Measurements from ENCODE around the gene SIRPB2.

DNA sequence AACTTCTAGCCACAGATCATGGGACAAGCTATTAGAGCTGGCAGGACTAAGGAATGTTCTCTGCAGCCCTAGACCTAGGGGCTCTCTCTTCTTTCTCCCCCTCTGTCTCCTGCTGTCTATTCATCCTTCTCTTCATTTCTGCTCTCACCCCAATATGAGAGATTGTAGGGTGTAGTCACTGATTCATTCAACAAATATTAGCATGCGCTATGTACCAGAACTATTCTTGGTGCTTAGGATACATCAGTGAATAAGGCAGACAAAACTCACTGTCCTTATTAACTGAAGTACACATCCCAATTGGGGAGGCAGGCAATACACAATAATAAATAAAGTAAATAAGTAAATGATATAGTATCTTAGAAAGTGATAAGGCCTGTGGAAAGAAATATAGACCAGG lies 14.7 kb upstream of the SIRPB2 start:
- TF ChIP-seq, protein P1, sequence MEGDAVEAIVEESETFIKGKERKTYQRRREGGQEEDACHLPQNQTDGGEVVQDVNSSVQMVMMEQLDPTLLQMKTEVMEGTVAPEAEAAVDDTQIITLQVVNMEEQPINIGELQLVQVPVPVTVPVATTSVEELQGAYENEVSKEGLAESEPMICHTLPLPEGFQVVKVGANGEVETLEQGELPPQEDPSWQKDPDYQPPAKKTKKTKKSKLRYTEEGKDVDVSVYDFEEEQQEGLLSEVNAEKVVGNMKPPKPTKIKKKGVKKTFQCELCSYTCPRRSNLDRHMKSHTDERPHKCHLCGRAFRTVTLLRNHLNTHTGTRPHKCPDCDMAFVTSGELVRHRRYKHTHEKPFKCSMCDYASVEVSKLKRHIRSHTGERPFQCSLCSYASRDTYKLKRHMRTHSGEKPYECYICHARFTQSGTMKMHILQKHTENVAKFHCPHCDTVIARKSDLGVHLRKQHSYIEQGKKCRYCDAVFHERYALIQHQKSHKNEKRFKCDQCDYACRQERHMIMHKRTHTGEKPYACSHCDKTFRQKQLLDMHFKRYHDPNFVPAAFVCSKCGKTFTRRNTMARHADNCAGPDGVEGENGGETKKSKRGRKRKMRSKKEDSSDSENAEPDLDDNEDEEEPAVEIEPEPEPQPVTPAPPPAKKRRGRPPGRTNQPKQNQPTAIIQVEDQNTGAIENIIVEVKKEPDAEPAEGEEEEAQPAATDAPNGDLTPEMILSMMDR (IDR thresholded peaks at IDR 0.05; ENCODE audit: poor library complexity) = no peak
- no peak for TF ChIP-seq EZH2 (IDR thresholded peaks at IDR 0.05; ENCODE audit: borderline replicate concordance)
